ENCODE data around the gene IKBIP. TPM values are rescaled to one million over a fixed set of nuclear protein-coding genes. Genes with fewer than 3 reads are reported as not detected.

IKBIP gene
- polyA plus RNA-seq, 1 donor from 2014 or later = 11.5 TPM

Small RNA genes within 50 kb of the gene (small RNA-seq; reads per million reads assigned to genes)
- gene SNORA53 = 45.0 to 55.1 (median 51.8) reads per million in 3 experiments

Other genes with a start within 250 kb of the IKBIP start
- 133 and 143 TPM in 2 replicates for gene TMPO, start 129.2 kb downstream of the IKBIP start, polyA plus RNA-seq
- gene SLC25A3, start 51.1 kb downstream of the IKBIP start, polyA plus RNA-seq = 615 and 655 TPM in 2 replicates
- gene APAF1, start 502 bp upstream of the IKBIP start, polyA plus RNA-seq = 32.2 and 34.8 TPM in 2 replicates